HFF-Myc (cell line): Measurements from ENCODE around the gene MMRN2.

ENCODE experiments used
- DNase-seq: peaks from one replicate; pipeline ENCODE4 v3.0.0-alpha.2; 2011; ENCODE audit warnings: low read depth; ENCODE audit errors: extremely low read depth
- H3K4me3 ChIP-seq: replicated peaks from 2 replicates; pipeline ENCODE4 v1.5.1; 2011; ENCODE audit warnings: low read depth, mild to moderate bottlenecking, control low read depth, low read length
- TF ChIP-seq, protein P1 (sequence below): IDR thresholded peaks from 2 replicates; pipeline ENCODE4 v1.5.1; 2012; ENCODE audit warnings: mild to moderate bottlenecking, low read depth, low read length, control low read depth; ENCODE audit errors: missing control alignments

MMRN2 gene

DNA sequence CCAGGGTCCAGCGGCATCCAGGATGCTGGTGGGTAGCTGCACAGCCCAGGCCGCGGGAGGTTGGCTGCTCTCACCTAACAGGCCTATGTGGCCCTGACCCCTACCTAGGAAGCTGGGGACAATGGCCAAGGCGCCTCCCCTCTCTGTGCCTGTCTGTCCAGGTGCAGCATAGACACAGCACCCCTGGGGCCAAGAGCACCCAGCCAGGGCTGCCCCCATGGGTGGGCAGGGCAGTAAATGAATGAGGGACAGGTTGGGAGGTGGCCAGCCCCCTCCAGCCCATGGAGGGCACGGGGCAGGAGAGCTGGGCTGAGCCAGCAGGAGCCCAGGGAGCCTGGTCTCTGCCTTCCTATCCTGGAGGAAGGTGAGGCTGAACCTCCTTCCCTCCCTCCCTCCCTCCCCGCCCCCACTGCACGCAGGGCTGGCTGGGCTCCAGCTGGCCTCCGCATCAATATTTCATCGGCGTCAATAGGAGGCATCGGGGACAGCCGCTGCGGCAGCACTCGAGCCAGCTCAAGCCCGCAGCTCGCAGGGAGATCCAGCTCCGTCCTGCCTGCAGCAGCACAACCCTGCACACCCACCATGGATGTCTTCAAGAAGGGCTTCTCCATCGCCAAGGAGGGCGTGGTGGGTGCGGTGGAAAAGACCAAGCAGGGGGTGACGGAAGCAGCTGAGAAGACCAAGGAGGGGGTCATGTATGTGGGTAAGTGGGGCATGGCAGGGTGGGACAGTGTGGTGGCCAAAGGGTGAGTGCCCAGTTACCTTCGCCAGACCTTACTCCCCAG is 893 bp upstream of the MMRN2 start, which contains the start of gene SNCG:
Gene SNCG, plus strand, starts transcription at position 484 of the 785 bp plus-strand sequence. Its CDS starts 99 bp downstream, at position 583.
- no peak within 1 kb of the TSS for H3K4me3 ChIP-seq
- TF ChIP-seq, protein P1, sequence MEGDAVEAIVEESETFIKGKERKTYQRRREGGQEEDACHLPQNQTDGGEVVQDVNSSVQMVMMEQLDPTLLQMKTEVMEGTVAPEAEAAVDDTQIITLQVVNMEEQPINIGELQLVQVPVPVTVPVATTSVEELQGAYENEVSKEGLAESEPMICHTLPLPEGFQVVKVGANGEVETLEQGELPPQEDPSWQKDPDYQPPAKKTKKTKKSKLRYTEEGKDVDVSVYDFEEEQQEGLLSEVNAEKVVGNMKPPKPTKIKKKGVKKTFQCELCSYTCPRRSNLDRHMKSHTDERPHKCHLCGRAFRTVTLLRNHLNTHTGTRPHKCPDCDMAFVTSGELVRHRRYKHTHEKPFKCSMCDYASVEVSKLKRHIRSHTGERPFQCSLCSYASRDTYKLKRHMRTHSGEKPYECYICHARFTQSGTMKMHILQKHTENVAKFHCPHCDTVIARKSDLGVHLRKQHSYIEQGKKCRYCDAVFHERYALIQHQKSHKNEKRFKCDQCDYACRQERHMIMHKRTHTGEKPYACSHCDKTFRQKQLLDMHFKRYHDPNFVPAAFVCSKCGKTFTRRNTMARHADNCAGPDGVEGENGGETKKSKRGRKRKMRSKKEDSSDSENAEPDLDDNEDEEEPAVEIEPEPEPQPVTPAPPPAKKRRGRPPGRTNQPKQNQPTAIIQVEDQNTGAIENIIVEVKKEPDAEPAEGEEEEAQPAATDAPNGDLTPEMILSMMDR, result no peak
- no peak for DNase-seq

DNA sequence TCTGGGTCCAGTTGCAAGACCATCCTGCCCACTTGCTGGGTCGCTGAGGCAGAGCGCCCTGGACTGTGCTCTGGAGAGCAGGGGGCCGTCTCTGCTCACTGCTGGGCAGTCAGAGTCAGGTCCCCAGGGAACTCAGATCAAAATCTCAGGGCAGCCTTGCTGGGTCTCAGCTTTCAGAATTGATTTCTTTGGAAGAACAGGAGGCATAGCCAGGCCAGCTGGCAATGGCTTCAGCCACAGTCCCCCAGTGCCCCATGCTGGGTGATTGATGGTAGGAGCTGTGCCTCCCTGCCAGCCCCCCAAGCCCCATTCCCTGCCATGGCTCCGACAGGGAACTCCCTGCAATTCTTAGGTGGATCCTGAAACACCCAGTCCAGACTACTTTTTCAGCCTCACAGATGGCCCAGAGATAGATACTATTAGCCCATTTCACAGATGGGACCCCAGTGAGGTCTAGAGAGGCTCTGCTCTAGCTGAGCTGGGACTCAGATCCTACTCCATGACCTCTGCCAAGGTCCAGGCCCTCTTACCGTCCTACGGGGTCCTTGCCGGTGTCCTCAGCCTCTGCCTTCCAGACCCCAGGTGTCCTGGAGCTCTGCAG is 467 bp downstream of the MMRN2 start:
- DNase-seq, result no peak
- H3K4me3 ChIP-seq, result no peak overlapping the region
- TF ChIP-seq, protein P1, result no peak

DNA sequence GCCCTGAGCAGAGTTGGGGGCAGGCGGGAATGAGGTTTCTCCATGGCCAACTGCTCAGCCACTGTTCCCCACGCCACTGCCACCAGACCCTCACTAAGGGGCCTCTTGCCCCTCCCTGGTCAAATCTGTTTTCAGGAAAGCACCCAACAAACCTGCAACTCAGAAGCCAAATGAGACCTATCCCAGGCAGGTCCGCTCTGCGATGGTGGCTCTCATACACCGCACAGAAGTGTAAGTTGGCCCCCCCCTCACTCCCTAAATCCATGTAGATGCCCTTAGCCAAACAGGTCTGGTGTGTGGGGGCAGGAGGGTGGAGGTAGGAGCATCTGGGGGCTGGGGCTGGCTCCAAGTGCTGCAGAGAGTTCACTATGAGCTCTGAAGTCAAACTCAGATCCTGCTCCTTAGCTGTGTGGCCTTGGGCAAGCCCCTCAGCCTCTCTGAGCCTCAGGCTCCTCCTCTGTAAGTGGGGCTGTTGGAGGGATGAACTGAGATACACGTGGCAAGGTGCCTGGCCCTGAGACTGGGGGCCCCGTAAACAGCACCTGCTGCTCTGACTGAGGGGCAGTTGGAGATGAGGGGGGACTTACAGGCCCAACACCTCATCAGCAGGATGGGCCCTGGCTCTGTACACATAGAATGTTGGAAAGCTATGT is 1.1 kb downstream of the MMRN2 start:
- no peak for DNase-seq
- no peak overlapping the region for H3K4me3 ChIP-seq
- TF ChIP-seq, protein P1, result no peak

DNA sequence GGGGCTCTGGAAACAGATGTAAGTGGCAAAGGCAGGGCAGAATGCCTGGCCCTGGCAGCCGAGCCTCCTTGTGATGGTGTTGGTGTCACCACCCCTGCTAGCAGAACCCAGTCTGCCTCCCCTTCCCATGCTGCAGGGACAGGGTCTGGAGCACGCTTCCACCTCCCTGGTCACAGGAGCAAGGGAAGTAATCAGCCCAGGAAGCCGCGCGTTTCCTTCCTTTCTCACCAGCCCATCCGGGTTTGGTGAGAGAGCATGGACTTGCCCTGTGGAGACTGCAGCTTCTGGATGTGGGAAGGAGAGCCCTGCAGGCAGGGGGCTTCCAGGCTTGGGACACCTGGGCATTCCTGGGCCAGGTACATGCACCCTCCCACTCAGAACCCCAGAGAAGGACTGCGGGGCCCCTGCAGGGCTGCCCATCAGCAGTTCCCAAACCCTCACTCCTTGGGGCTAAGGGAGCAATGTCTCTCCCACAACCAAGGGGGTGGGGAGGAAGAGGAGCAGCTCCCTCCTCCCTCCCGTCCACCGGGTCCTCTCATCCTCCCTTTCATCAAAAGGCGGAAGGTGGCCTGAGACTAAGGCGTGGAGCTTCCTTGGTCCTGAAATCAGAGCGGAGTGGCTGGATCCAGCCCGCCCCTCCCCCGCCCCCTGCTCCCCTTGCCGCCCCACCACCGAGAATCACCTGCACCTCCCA is 1.8 kb downstream of the MMRN2 start:
- TF ChIP-seq, protein P1, result no peak
- DNase-seq, result no peak
- H3K4me3 ChIP-seq, result no peak overlapping the region

DNA sequence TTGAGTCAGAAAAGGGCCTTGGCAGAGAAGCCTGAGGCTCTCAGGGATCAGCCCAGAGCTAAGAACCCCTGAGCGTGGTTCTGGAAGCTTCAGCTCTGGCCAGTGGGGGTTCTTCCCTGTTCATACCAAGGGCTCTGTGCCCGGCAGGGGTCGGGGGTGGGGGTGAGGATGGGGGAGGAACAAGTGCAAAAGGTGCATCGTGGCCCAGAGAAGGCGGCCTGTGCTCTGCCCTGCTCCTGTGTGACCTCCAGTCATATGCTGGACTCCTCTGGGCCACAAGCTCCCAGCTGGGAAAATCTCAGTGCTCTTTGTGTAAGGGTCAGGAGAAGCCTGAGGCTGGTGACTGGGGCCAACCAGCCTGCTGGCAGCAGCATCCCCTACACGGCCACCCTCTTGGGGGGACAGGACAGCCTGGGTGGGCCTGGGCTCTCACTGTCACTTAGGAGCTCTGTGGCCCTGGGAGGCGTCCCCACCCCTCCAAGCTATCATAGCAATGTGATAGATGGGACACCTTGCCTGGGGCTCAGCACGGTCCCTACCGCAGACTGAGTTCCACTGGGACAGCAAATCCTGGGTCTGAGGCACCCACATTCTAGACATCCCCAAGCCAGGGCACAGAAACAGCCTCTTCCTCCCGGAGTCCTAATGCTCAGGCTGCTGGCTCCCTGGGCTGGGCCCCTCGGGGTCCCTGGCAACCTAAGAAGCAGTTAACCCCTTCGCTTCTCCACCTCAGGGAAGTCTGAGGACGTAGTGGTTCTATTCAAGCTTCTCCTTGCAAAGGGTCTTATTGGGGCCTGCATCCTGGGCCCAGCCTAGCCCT is 2.5 kb downstream of the MMRN2 start:
- H3K4me3 ChIP-seq, result no peak overlapping the region
- DNase-seq, result no peak
- TF ChIP-seq, protein P1, result no peak
